ENCODE measurements around the gene DAW1.

GRCh38 chr2:227865291-227865690 is 6.1 kb upstream of the DAW1 start:
- TF ChIP-seq CTCF (IDR thresholded peaks at IDR 0.05; ENCODE audit: low read depth, low read length) (no peak), EZH2phosphoT487 (IDR thresholded peaks at IDR 0.05; ENCODE audit: low read depth) (no peak)
